ENCODE results near the gene TNPO1. TPM values are rescaled to one million over a fixed set of nuclear protein-coding genes. Genes with fewer than 3 reads are reported as not detected.

Gene TNPO1
- polyA plus RNA-seq, 2 of the 4 experiments (the other 2 are of a cell fraction) = 199 to 350 TPM

DNA sequence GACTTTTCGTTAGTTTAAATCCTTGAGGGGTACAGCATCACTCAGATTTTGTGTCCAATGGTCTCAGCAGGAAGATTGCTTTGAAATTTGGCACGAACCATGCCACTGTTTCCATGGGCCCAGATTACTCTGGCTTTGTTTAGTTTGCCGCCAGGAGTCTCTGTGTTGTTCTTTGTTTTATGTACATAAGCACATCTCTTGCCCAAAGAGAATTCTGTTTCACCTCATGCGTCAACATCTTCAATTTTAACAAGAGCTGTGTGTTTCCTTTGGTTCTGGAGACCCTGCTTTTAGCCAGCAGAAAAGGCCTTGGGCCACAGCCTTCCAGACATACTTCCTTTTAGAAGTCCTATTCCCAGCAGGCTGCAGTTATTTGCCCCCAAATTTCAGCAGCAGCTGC is 62.4 kb downstream of the TNPO1 start:
- ATAC-seq = peak; percentile 51 to 54; a peak in 3 of 6 replicates
- 47% methylated on average over 4 of the region's 4 CpGs for WGBS (ENCODE audit: missing lambda C conversion rate)
- 0 out of 6 replicates have a peak overlapping the region, but pooled peaks of 1 of the 2 experiments have one; percentile 17 for H3K27ac ChIP-seq
- ChIA-PET POLR2A (no interaction called here), CTCF (no interaction called here)
- peak overlapping the region; percentile 10; the same call in 1 of the 3 replicates for H3K4me2 ChIP-seq
- H3K4me3 ChIP-seq = no peak overlapping the region
- TF ChIP-seq ZFP36 (IDR thresholded peaks at IDR 0.05; ENCODE audit: borderline replicate concordance, partially characterized antibody) (no peak), ZNF302 (CRISPR knock-in tag; IDR thresholded peaks at IDR 0.05) (no peak), PHF8 (IDR thresholded peaks at IDR 0.05; ENCODE audit: borderline replicate concordance, low read depth) (no peak), EP300 (IDR thresholded peaks at IDR 0.05) (no peak)
- DNase-seq (ENCODE audit: low read depth in 1 of 2, low spot score in 1 of 2) = peak in 1 of 2 experiments; percentile 57
- no peak for FAIRE-seq
- no peaks in the 10 kb centered on the region for H3K9me3 ChIP-seq
- peaks cover 41% of the 10 kb centered on the region for H3K4me1 ChIP-seq

DNA sequence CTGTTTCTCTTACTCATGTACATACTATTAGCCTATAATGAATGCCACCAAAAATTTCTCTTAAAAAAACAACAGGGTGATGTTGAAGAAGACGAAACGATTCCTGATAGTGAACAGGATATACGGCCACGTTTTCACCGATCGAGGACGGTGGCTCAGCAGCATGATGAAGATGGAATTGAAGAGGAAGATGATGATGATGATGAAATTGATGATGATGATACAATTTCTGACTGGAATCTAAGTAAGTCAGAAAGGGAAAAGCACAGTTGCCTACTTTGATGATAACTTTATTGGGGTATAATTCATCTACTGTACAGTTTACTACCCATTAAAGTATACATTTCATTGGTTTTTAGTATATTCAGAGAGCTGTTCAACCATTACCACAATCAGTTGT is 66.5 kb downstream of the TNPO1 start:
- ATAC-seq = no peak
- CTCF ChIA-PET = interaction anchor here (1.1 kb wide), 1 partner anchor 272 kb away, joined by 3 read pairs; no protein-coding TSS in a partner anchor
- TF ChIP-seq NPAS2 (CRISPR knock-in tag; IDR thresholded peaks at IDR 0.05; ENCODE audit: borderline replicate concordance) (no peak), KDM5A (IDR thresholded peaks at IDR 0.05) (no peak), BHLHE40 (IDR thresholded peaks at IDR 0.05; ENCODE audit: low read depth, low read length) (no peak), MAFK (IDR thresholded peaks at IDR 0.05; ENCODE audit: partially characterized antibody) (no peak), RCOR1 (IDR thresholded peaks at IDR 0.05; ENCODE audit: low read depth, low read length) (no peak), CHD2 (IDR thresholded peaks at IDR 0.05; ENCODE audit: low read length, partially characterized antibody) (no peak), CBX2 (IDR thresholded peaks at IDR 0.05; ENCODE audit: borderline replicate concordance, low read depth) (no peak), POLR2AphosphoS2 (conservative IDR thresholded peaks at IDR 0.05; ENCODE audit: low read length) (0 out of 2 replicates have a peak, but pooled peaks have one; percentile 22)
- H3K4me3 ChIP-seq = no peak overlapping the region
- DNase-seq (ENCODE audit: low read depth in 1 of 2, low spot score in 1 of 2) = no peak
- H3K4me1 ChIP-seq = peaks cover 36% of the 10 kb centered on the region
- FAIRE-seq = no peak
- H3K4me2 ChIP-seq = no peak overlapping the region
- no peak overlapping the region for H3K27ac ChIP-seq
- no peaks in the 10 kb centered on the region for H3K9me3 ChIP-seq
- POLR2A ChIA-PET = no interaction called here
- 94% methylated on average over 7 of the region's 7 CpGs for WGBS (ENCODE audit: missing lambda C conversion rate)

DNA sequence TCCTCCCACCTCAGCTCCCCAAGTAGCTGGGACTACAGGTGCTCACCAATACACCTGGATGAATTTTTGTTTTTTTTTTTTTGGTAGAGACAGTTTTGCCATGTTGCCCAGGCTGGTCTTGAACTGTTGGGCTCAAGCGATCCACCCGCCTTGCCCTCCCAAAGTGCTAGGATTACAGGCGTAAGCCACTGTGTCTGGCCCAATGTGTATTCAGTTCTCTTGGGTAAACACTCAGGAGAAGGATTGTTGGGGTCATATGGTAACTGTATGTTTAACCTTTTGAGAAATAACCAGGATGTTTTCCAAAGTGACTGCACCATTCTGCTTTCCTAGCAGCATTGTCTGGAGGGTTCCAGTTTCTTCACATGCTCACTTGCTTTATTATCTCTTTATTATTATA is 67.4 kb downstream of the TNPO1 start:
- no peak overlapping the region for H3K4me3 ChIP-seq
- H3K4me2 ChIP-seq = no peak overlapping the region
- POLR2A ChIA-PET = no interaction called here
- CTCF ChIA-PET = interaction anchor here (0.7 kb wide), 1 partner anchor 251 kb away, joined by 3 read pairs; no protein-coding TSS in a partner anchor
- peaks cover 28% of the 10 kb centered on the region for H3K4me1 ChIP-seq
- DNase-seq (ENCODE audit: low read depth in 1 of 2, low spot score in 1 of 2) (no peak), ATAC-seq (peak in 1 of 2 experiments; percentile 36; a peak in 3 of 6 replicates), FAIRE-seq (no peak)
- H3K27ac ChIP-seq = no peak overlapping the region
- WGBS (ENCODE audit: missing lambda C conversion rate) = 89% methylated on average over 3 of the region's 3 CpGs
- H3K9me3 ChIP-seq = no peaks in the 10 kb centered on the region
- TF ChIP-seq JUN (IDR thresholded peaks at IDR 0.05) (no peak), FOSB (CRISPR knock-in tag; IDR thresholded peaks at IDR 0.05) (no peak)
- TF ChIP-seq, protein P1, sequence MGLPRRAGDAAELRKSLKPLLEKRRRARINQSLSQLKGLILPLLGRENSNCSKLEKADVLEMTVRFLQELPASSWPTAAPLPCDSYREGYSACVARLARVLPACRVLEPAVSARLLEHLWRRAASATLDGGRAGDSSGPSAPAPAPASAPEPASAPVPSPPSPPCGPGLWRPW (IDR thresholded peaks at IDR 0.05) = no peak

DNA sequence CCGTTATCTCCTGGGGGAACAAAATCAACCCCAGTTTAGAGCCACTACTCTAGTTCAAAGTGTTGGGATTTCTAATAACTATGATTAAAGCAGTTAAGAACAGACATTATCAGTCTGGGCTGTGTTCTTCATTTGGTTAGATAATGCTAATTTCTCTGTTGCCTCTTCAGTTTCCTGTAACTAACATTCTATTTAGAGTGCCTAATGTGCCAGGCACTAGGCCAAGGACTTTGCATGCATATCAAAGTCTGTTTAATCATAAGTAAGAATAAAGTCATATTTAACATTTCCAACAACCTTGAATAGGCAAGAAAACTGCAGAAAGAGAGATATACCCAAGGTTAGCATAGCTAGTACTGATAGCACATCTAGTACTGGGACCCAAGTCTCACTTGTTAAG is 68.4 kb downstream of the TNPO1 start:
- no peak for ATAC-seq

More for the DNA sequence above, 68.4 kb downstream of the TNPO1 start:
- Histone ChIP-seq H3K9me3 (no peaks in the 10 kb centered on the region), H3K4me1 (peaks cover 17% of the 10 kb centered on the region), H3K4me3 (no peak overlapping the region), H3K4me2 (no peak overlapping the region), H3K27ac (no peak overlapping the region)
- ChIA-PET CTCF (no interaction called here), POLR2A (no interaction called here)
- 100% methylated on average over 1 of the region's 1 CpG for WGBS (ENCODE audit: missing lambda C conversion rate)
- TF ChIP-seq JUN (IDR thresholded peaks at IDR 0.05) (no peak), RFX5 (IDR thresholded peaks at IDR 0.05) (no peak), CHD2 (IDR thresholded peaks at IDR 0.05; ENCODE audit: low read length, partially characterized antibody) (no peak), MYC (IDR thresholded peaks at IDR 0.05; ENCODE audit: borderline replicate concordance, low read length) (no peak), MAZ (IDR thresholded peaks at IDR 0.05; ENCODE audit: borderline replicate concordance, low read depth, low read length) (no peak), HOXA7 (CRISPR knock-in tag; IDR thresholded peaks at IDR 0.05) (no peak), BHLHE40 (IDR thresholded peaks at IDR 0.05; ENCODE audit: low read depth, low read length) (no peak), NR3C1 (IDR thresholded peaks at IDR 0.05) (no peak), CHD4 (IDR thresholded peaks at IDR 0.05; ENCODE audit: borderline replicate concordance) (no peak), NFE2L2 (conservative IDR thresholded peaks at IDR 0.05; ENCODE audit: low read length) (no peak), POLR2A (IDR thresholded peaks at IDR 0.05; ENCODE audit: low read length) (no peak), RNF2 (IDR thresholded peaks at IDR 0.05; ENCODE audit: borderline replicate concordance, low read depth) (no peak), MAFK (IDR thresholded peaks at IDR 0.05; ENCODE audit: partially characterized antibody) (no peak), TP53 (CRISPR knock-in tag; IDR thresholded peaks at IDR 0.05) (no peak), ZFP36 (IDR thresholded peaks at IDR 0.05; ENCODE audit: borderline replicate concordance, partially characterized antibody) (no peak)
- TF ChIP-seq, protein P2, sequence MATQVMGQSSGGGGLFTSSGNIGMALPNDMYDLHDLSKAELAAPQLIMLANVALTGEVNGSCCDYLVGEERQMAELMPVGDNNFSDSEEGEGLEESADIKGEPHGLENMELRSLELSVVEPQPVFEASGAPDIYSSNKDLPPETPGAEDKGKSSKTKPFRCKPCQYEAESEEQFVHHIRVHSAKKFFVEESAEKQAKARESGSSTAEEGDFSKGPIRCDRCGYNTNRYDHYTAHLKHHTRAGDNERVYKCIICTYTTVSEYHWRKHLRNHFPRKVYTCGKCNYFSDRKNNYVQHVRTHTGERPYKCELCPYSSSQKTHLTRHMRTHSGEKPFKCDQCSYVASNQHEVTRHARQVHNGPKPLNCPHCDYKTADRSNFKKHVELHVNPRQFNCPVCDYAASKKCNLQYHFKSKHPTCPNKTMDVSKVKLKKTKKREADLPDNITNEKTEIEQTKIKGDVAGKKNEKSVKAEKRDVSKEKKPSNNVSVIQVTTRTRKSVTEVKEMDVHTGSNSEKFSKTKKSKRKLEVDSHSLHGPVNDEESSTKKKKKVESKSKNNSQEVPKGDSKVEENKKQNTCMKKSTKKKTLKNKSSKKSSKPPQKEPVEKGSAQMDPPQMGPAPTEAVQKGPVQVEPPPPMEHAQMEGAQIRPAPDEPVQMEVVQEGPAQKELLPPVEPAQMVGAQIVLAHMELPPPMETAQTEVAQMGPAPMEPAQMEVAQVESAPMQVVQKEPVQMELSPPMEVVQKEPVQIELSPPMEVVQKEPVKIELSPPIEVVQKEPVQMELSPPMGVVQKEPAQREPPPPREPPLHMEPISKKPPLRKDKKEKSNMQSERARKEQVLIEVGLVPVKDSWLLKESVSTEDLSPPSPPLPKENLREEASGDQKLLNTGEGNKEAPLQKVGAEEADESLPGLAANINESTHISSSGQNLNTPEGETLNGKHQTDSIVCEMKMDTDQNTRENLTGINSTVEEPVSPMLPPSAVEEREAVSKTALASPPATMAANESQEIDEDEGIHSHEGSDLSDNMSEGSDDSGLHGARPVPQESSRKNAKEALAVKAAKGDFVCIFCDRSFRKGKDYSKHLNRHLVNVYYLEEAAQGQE (IDR thresholded peaks at IDR 0.05) = no peak
- FAIRE-seq (no peak), DNase-seq (ENCODE audit: low read depth in 1 of 2, low spot score in 1 of 2) (no peak)

Measured in A549 (cell line).